ENCODE measurements around the gene BACH2. TPM values are rescaled to one million over a fixed set of nuclear protein-coding genes. Genes with fewer than 3 reads are reported as not detected.
A peak's percentile ranks its signal among the peaks of the same experiment; 100 is the strongest.

The BACH2 gene
- total and polyA plus RNA-seq, 2 of the 8 experiments (the other 6 are each of a cell fraction or from before 2014, with no cell fraction given), result 1.9 to 5.9 TPM

DNA sequence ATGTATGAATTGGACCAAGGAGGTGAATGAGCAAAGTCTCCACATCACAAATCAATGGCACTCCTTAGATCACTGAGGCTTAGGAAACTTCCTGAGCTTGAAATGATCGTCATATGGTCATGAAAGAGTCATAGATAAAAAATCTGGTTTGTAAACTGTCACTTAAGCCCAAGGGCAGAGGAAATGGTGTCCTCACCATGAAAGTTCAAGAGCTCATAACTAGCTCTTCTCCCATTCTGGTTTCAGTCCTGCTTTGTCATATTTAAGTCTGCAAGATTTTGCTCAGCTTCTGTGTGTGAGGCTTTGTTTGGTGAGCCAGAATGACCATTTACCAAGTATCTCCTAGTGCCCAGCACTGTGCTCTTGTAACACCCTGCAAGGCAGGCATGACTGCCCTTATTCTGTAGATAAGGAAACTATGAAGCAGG is 341.9 kb downstream of the BACH2 start:
- CTCF ChIA-PET (ENCODE audit: partially characterized antibody), result interaction anchor here (0.7 to 1.6 kb wide), 8 partner anchors 10 to 521 kb away, joined by 3 to 8 read pairs (median 4); no protein-coding TSS in a partner anchor

More for the DNA sequence above, 341.9 kb downstream of the BACH2 start:
- Histone ChIP-seq H3K9ac (replicated peaks in 1 of 4; ENCODE audit: extremely low read depth in 1 of 4, low read depth in 3 of 4, low read length in 3 of 4) (no peak overlapping the region), H3K4ac (replicated peaks; ENCODE audit: insufficient read length, low read depth, low read length) (no peak overlapping the region), H2AFZ (ENCODE audit: low read length) (no peak overlapping the region), H3K4me3 (ENCODE audit: extremely low read depth in 1 of 4, insufficient read depth in 2 of 4, low read depth in 3 of 4, low read length in 4 of 4) (no peak overlapping the region), H3K23me2 (ENCODE audit: low read depth, low read length) (no peaks in the 10 kb centered on the region), H3K4me2 (ENCODE audit: insufficient read depth in 1 of 2, low read depth in 2 of 2, low read length in 2 of 2) (no peak overlapping the region), H3K18ac (ENCODE audit: extremely low read depth, low read length) (no peak overlapping the region), H2BK5ac (ENCODE audit: low read depth, low read length) (no peak overlapping the region), H4K5ac (ENCODE audit: insufficient read length, low read depth, low read length) (no peak overlapping the region), H3K9me3 (ENCODE audit: insufficient read depth in 2 of 2, low read depth in 1 of 2, low read length in 1 of 2) (no peaks in the 10 kb centered on the region), H2BK20ac (ENCODE audit: low read length) (no peak overlapping the region), H3K36me3 (ENCODE audit: control insufficient read depth in 2 of 4, insufficient read depth in 4 of 4, low read length in 3 of 4) (no peaks in the 10 kb centered on the region), H3K23ac (ENCODE audit: insufficient read length) (no peak overlapping the region), H3K14ac (ENCODE audit: insufficient read length) (no peak overlapping the region), H2BK12ac (ENCODE audit: low read depth, low read length) (no peak overlapping the region), H3K4me1 (replicated peaks in 1 of 4; ENCODE audit: control insufficient read depth in 3 of 4, insufficient read depth in 4 of 4, low read length in 3 of 4) (no peaks in the 10 kb centered on the region), H2AK5ac (ENCODE audit: low read depth, low read length) (0 out of 2 replicates have a peak overlapping the region, but pooled peaks have one; percentile 44), H4K8ac (ENCODE audit: extremely low read depth, insufficient read depth, low read length) (no peak overlapping the region), H3K79me1 (ENCODE audit: low read depth, low read length) (no peaks in the 10 kb centered on the region), H3K79me2 (ENCODE audit: control insufficient read depth in 1 of 2, insufficient read depth in 2 of 2, low read length in 2 of 2) (no peaks in the 10 kb centered on the region), H4K91ac (replicated peaks; ENCODE audit: insufficient read length, low read length) (no peak overlapping the region), H2BK120ac (replicated peaks; ENCODE audit: low read depth, low read length) (no peak overlapping the region), H3K56ac (replicated peaks; ENCODE audit: insufficient read length, low read depth, low read length) (no peak overlapping the region), H2BK15ac (ENCODE audit: low read length) (no peak overlapping the region), H3K27me3 (replicated peaks in 1 of 4; ENCODE audit: control insufficient read depth in 3 of 4, extremely low read depth in 1 of 4, insufficient read depth in 3 of 4, low read length in 3 of 4) (no peaks in the 10 kb centered on the region), H4K20me1 (replicated peaks in 1 of 2; ENCODE audit: control insufficient read depth in 1 of 2, insufficient read depth in 2 of 2, low read length in 2 of 2) (no peaks in the 10 kb centered on the region), H3K27ac (ENCODE audit: low read depth, low read length) (no peak overlapping the region)
- WGBS, 2 experiments (ENCODE audit: extremely low coverage in 1 of 2, insufficient coverage in 1 of 2, insufficient read length in 1 of 2, insufficient replicate concordance in 2 of 2, low coverage in 1 of 2, low lambda C conversion rate in 2 of 2, missing lambda C conversion rate in 1 of 2), result 83% methylated on average over 1 of the region's 1 CpG; no CpG with 5 or more reads in 1 of the 2 experiments
- DNase-seq (ENCODE audit: low read depth in 1 of 2, low spot score in 2 of 2), result no peak
- no peak for FAIRE-seq
- no peak for TF ChIP-seq BCL11A (IDR thresholded peaks at IDR 0.05; ENCODE audit: low read depth in 2 of 2, low read length in 2 of 2)
- TF ChIP-seq TEAD4 (IDR thresholded peaks at IDR 0.05; ENCODE audit: low read depth, low read length), result no peak
- TF ChIP-seq GABPA (IDR thresholded peaks at IDR 0.05; ENCODE audit: borderline replicate concordance, insufficient read depth, low read length), result no peak
- no peak for TF ChIP-seq SRF (IDR thresholded peaks at IDR 0.05; ENCODE audit: low read depth, low read length)
- no peak for TF ChIP-seq MAFK (IDR thresholded peaks at IDR 0.05; ENCODE audit: low read depth, low read length)
- no peak for TF ChIP-seq SP2 (IDR thresholded peaks at IDR 0.05; ENCODE audit: low read length)
- POLR2A ChIA-PET (ENCODE audit: partially characterized antibody), result no interaction called here
